NCI-H1048 (cell line): ENCODE data around the gene INO80E.
A peak's percentile ranks its signal among the peaks of the same experiment; 100 is the strongest.

ENCODE experiments used
- DNase-seq: peaks from one replicate; lab custom pipeline; 2025; lab: John Stamatoyannopoulos, UW

INO80E gene

DNA sequence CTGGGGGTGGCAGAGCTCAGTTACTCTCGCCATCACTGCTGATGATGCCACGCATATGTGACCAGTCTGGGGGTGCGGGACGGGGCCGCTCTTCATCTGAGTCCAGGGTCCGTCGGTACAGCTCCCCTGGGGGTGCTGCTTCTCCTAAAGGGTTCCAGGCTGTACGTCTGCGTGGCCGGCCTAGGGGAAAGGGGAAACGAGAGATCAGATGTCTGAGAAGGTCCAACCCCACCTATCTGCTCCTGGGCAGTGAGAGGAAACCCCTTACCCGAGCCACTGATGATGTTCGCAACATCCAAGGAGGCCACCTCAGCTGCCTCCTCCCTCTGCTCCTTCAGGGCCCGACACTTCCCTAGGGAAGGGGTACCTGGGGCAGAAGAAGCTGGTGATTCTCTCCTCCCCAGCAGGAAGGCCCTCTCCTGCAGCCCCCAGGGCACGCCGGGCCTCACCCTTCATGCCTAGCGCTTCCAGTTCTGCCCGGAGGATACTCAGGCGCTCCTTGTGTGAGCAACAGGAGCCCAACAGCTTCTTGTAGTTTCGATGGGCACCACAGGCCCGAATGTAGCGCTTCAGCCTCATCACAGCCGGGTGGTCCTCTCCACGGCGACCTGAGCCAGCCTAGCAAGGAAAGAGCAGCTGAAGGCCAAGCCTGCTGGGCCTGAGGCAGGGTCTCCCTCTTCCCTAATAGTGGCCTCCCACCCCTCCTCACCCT lies 2.7 kb upstream of the INO80E start:
- no peak for DNase-seq

DNA sequence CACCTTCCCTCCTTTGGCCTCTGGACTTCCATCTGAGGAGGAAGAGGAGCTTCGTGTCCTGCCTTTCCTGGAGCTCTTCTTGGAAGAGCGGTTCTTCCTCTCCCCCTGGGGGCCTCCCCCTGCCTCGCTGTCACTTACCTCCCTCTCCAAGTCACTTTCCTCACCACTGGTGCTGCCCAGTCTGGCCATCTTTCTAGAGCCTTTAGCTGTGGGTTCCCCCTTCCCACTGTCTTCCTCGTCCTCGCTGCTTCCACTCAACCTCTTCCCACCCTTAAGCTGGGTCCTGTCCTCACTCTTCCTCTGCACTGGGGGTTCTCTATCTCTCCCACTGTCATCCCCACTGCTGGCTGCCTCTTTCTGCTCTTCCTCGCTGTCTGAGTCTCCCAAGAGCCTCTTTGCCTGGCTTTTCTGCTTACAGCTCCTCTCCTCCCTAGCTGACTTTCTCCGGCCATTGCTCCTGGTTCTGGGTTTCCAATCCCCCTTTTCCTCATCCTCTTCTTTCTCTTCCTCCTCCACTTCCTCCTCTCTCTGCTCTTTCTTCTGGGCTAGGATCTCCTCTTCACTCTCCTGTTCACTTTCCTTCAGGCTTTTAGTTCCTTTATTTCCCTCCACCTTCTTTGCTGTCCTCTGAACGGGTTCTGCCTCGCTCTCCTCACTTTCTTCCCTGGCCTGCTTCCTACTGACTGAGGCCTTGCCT lies 2.0 kb upstream of the INO80E start:
- no peak for DNase-seq

DNA sequence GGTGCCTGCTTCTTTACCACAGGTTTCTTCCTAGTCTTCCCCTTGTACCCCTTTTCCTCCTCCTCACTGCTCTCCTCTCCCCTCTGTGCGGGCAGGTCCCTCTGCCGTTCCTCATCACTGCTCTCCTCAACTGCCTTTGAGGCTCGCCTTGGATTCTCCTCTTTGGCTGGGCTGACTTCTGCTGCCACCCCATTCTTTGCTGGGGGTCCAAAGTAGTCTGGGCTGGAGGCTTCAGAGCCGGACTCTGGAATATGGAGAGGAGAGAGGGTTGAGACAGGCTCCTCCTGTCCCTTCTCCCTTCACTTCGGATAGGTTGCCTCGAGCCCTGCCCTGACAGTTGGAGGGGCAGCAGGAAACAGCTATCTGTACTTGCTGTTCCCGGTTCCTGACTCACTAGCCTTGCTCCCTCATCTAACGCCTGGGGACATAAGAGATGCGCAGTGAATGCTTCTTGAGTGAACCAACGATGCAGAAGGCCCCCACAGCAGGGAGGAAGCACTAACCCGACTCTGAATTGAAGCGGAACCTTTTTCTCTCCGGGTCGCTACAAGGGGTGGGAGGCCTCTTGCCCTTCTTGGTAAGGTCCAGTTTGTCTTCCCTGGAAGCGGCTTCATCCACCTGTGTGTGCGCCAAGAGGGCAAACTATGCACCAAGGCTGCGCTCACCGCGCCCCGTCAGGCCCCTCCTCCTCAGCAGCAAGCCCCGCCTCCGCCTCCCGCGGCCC lies 1.3 kb upstream of the INO80E start:
- no peak for DNase-seq

DNA sequence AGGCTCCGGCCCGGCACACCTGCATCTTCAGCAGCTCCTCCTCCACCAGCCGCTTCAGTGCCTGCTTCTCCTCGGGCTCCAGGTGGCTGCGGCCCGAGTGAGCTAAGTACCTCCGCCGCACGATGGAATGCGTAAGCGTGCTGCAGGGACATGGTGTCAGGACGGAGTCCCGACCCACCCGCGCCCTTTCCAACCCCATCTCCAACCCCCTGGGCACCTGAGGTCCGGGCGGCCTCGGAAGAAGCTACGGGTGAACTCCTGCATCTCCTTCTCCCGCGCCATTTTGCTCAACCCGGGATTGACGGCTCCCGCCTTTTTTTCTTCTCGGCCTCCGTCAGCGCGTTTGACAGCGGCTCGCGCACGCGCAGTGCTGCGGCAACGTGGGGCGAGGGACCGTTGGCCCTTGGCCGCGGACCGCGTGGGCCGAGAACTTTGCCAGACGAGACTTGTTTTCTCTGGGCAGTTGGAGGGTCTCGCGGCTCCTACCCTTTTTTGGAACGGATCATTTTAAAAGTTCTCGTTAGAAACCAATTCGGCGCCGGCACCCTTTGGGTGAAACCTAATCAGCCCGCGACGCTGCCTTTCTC lies 624 bp upstream of the INO80E start, which contains the start of gene HIRIP3:
TSS of gene HIRIP3 (minus strand) at position 294 of the 587 bp plus-strand sequence. CDS start at position 282, 12 bp downstream.
- peak; percentile 60 for DNase-seq

DNA sequence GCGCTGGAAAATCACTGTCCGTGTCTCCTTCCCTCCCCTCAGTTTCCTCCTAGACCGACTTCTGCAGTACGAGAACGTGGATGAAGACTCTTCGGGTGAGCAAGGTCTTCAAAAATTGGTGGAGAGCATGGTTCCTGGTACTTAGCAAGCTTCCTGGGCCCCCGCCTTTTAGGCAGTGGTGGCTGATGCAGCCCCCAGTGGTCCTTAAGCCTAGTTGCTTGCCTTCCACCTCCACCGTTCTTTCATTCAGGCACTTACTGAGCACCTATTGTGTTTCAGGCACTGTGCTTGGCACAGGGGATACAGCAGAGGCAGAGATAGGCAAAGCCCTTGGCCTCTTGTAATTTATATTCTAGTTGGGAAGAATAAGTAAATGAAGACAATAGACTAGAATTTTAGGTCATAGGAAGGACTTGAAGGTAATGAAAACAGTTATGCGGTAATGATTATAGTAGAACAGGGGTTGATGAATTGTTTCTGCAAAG lies 767 bp downstream of the INO80E start:
- DNase-seq = no peak

DNA sequence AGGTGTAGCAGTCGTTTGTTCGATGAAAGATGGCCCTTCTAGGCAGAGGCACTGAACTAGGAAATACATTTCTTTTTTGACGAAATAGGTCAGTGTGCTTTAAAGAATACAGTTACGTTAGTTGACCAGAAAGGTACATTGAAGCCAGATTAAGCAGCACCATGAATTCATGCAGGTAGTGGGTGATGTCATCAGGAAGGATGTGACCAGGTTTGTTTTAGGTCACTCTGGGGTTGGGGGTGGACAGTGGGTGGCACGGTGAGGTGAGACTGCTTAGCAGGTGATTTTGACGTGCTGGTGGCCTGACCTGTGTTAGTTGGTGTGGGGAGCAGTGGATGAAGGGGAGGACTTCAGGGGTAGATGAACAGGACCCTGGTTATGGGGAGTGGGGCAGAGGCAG lies 3.6 kb downstream of the INO80E start:
- DNase-seq = no peak

DNA sequence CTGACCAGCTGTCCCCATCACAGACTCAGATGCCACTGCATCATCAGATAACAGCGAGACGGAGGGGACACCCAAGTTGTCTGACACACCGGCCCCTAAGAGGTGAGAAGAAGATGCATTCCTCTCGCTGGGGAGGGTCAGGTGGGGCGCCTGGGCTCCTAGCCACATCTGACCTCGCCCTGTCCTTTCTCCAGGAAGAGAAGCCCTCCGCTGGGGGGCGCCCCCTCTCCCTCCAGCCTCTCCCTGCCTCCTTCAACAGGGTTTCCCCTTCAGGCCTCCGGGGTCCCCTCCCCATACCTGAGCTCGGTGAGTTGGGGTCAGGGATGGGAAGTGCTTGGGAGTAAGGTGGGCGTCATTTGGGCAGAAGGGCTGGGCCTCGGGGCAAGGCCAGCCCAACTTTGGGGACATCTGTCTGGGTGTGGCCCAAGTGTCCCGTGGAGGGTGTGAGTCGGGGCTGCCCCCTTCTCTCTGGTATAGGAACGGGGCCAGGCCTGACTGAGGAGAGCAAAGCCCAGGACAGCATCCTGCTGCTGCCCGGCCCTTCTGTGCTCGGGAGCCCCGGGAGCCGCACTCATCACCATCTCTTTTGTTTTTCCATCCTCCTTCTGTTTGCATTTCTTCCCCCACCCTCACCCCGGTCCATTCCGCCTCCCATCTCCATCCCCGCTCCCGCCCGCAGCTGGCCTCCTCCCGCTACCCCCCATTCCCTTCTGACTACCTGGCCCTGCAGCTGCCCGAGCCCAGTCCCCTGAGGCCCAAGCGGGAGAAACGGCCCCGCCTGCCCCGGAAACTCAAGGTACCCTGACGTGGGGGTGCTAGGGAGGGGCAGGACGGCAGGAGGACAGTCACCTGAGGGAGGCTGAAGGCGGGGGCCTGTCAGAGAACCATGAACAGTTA lies 4.9 kb downstream of the INO80E start:
- DNase-seq = no peak

DNA sequence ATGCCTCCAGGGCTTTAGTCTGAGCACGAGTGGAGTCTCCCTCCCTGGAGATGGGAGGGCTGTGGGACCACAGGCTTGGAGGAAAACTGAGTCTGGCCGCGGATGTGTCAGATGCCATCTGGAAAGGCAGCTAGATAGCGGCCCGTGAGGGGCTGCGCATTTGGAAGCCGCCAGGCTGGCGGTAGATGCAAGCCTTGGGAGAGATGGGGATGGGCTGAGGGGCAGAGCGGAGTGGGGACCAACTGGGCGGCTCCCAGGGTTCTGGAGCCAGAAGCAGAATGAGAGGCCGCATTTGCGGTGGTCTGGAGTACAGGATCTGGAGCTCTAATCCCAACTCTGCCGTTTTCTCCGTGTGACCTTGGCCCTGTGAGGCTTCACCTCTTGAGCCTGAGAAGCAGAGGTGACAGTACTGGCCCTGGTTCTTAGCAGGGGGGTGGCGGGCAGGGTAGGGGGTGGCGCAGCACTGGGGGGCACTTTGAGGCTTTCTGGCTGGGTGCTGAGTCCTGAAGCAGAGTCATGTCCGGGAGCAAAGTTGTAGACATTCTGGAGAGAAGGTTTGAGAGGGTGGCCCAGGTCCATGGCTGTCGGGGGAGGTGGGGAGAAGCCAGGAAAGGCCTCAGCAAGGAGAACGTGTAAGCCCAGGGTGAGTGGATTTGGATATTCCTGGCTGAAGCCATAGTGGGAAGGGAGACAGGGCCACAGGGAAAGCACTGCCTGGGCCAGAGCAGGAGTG lies 6.7 kb downstream of the INO80E start:
- DNase-seq = no peak

DNA sequence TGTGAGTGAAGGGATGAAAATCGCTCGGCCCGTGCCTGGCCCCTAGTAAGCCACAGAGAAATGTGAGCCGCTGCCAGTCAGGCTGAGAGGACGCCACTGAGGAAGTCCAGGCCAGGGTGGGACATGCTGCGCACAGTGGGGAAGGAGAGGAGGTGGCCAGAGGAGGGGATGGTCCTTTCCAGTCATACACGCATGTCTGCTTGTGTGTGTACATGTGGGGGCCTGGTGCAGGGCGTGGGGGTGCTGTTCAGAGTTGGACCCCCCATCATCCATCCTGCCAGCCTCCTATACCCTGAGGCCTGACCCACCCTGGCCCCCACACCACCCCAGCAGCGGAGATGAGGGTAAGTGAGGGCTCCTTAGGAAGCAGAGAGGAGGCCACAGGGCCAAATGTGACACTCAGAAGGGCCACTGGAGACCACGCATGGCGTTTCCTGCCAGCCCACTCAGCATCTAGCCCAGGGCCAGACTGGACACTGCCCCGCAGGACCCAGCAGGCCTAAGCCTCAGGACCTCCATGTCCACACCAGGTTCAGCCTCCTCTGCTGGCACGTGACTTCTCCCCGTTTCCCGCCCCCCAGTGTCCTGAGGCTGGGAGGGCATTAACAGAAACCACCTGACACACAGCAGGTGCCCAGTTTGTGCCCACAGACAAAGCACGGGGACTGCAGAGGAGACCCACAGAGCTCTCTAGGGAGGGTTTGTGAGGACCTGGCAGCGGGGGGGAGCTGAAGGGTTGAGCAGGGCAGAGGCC lies 7.8 kb downstream of the INO80E start:
- DNase-seq = no peak

DNA sequence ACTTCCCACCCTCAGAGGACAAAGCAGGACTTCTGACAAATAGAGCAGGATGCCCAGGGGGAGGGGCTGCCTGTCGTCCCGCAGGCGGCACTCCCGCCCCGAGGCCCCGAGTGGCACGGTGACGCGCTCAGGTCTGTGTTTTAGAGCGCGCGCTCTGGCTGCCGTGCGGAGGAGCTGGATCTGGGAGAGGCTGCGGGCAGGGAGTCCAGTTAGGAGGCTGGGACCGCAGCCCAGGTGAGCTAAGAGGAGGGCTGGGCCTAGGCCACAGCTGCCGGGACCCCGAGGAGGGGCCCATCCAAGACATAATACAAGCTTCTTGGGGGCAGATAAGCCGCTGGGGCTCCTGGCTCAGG lies 8.4 kb downstream of the INO80E start:
- DNase-seq = no peak

DNA sequence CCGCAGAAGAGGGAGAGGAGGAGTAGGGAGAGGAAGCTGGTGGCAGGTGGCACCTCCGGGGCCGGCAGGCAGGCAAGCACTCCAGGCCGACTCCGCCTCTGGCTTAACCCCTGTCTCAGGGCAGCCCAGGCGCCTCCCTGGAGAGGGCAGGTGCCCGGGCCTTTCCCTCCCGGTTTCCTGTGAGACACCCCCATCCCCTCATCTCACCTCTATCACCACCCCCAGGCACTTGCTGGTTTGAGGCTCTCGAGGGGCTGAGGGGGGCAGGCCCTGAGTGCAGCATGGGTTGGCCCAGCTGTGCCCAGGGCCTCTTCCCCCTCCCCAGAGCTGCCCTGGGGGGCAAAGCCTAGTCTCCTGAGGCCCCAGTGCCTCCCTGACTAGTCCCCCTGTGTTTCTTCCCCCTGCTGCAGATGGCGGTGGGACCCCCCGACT lies 8.8 kb downstream of the INO80E start:
- DNase-seq = no peak

DNA sequence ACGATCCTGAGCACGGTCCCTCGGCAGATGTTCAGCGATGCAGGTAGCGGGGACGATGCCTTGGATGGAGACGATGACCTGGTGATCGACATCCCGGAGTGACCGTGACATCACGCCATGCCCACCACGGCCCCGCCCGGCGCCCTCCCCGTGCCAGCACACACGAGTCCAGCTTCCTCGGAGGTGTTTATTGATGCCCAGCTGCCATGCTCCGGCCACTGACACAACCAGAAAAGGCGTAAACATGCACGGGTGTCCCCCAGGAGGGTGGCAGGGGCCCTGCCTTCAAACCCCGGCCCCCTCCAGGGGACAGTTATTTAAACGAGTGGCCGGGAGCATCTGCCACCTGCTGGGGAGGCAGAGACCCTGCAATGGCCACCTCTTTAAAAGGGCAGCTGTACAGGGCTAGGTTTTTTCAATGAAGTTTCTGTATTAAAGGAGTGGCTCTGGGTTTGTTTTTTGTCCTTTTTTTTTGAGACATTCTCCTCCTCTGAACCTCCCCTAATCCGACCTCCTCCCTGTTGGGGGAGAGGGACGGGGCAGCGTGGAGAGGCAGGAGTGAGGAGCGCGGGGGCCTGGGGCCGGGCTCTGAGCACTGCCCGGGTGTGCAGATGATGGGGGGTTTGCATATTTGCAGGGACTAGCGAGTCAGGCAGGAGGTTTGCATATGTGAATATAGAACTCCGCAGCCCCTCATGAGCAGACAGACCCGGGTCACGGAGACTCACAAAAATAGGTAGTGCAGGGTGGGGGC lies 9.5 kb downstream of the INO80E start:
- no peak for DNase-seq

DNA sequence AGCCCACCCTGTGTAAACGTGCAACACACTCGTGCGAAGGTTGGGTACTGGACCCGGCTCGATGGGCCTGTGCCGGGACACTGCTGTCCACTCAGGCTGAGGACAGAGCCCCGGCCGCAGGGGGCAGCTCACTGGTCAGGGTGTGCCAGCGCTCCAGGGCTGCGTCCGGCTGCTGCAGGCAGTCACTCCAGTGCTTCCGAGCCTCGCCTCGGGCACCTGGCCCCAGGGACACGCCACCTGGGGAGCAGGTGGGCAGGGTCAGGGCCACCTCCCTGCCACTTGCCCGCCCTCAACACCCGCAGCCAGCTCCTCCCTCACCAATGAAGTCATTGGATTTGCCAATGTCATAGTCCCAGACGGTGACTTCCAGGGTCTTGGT lies 10.0 kb downstream of the INO80E start:
- no peak for DNase-seq

DNA sequence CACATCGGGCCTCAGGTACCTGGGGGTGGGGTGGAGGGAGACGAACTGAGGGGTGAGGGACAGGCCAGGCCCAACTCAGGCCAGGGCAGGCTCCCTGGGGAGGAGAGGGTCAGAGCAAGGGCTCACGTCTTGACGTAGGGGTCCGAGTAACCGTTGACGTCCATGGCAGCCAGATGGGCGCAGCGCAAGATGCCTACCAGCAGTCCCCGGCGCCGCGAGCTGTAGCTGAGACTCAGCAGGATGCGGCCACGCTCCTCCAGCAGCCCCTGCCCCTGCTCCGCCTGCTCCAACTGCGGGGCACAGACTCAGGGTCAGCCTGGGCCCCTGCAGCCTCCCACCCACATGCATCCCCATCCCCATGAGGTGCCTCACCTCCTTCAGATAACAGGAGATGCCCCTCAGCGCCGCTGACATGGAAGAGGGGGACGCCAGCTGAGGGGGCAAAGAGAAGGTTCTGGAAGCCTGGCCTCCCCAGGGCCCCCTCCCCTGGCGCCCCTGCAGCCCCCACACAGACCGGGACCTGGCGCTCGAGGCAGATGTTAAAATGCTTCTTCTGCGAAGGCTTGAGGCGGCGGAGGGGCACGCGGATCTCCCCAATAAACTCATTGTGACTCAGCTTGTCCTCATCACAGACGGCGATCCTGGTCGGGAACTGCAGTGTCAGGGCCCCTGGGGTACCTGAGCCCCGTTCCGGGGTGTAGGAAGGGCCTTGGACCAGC lies 10.8 kb downstream of the INO80E start:
- no peak for DNase-seq

DNA sequence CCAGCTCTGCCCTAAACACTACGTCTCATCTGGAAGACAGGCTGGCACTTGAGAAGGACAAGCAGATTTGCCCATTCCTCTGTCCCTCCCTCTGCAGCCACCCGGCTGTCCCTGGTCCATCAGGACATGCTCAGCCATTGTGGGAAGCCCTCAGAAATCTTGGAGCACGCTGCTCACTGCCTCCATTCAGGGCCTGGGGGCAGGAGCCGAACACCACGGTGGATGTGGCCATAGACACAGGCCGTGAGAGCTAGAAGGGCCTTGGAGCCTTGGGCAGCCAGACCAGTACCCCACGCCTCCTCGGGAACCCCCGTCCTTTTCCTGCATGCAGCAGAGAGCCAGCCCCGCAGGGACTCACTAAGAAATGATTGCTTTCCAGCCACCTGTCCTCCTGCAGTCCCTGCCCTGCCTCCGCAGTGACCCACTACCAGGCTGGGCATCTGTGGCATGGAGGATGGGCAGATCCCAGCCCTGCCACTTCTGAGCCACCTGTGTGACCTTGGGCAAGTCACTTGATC lies 11.4 kb downstream of the INO80E start:
- no peak for DNase-seq

DNA sequence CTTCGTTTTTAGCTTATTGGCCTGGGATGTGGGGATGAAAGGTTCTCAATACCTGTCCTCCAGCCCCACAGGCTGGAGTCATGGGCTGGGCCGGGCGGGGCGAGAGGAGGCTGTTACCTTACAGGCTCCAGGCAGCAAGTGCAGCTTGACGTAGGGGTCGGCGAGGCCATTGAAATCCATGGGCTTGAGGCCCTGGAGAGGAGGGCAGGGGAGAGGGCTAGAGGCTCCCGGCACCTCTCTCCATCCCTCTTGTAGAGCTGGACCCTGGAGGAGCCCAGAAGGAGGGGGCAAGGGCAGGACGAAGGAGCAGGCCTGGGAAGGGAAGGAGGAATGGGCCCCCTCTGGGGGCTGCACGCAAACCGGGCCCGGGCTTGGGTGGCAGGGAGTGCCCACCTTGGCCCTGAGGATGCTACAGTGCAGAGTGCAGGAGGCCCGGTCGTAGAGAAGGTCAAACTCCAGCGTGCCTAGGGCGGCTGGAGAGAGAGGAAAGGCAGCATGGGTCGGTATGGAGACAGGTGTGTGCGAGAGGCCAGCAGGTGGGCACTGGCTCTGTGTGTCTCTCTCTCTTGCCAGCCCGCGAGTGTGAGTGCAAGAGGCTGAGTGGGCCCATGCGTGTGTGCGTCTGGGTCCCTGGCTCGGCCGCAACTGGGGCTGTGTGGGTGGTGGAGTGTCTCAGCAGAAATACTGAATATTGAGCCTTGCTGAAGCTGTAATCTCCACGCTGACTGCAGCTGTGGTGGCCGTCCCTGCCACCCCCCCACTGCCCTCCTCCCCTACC lies 13.2 kb downstream of the INO80E start:
- no peak for DNase-seq

DNA sequence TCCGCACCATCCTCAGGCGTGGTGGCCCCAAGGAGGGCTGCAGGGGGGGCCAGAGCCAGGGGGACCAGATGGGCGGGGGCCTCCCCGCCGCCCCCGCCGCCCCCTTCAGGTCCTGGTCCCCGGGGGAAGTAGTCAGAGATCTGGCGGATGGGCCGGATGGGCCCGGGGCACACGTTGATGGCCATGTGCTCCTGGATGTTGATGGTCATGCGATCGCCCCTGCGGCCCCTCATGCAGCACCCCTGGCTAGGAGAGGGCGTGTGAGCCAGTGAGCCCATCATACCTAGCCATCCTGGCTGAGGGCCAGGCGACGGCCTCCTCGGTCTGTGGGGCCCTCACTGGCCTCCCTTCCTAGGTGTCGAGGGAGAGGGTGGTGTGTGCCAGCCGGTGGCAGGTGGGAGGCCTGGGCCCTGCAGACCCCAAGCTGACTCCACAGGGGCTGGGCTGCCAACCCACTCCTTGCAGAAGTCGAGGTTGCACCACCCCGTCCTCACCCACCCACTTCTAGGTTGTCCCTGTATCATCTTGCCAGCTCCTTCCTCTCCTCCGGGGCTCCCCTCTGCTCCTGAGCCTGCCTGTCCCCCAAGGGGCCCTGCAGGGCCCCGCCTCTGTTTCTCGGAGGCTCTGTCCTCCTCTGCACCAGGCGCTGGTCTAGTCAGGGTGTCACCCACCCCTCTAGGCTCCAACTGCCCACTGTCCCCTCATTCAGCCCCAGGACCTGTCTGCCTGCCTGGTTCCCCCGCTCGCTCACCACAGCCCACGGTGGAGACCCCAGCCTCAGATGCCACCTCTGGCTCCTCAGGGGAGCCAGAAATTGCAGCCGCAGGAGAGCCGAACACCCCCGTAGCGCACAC lies 14.2 kb downstream of the INO80E start:
- no peak for DNase-seq
